NCI-H526 treated with DMSO at 0.1 percent for 48 hours (cell line): ENCODE measurements around the gene ACTC1.
"Not testable (repeated sequence)": the region's sequence is repeated elsewhere in the genome, so short reads cannot be mapped to it uniquely, and the experiment has no call there.

ENCODE experiments used
- DNase-seq: peaks from one replicate; lab custom pipeline; 2025; lab: John Stamatoyannopoulos, UW

ACTC1 gene

DNA sequence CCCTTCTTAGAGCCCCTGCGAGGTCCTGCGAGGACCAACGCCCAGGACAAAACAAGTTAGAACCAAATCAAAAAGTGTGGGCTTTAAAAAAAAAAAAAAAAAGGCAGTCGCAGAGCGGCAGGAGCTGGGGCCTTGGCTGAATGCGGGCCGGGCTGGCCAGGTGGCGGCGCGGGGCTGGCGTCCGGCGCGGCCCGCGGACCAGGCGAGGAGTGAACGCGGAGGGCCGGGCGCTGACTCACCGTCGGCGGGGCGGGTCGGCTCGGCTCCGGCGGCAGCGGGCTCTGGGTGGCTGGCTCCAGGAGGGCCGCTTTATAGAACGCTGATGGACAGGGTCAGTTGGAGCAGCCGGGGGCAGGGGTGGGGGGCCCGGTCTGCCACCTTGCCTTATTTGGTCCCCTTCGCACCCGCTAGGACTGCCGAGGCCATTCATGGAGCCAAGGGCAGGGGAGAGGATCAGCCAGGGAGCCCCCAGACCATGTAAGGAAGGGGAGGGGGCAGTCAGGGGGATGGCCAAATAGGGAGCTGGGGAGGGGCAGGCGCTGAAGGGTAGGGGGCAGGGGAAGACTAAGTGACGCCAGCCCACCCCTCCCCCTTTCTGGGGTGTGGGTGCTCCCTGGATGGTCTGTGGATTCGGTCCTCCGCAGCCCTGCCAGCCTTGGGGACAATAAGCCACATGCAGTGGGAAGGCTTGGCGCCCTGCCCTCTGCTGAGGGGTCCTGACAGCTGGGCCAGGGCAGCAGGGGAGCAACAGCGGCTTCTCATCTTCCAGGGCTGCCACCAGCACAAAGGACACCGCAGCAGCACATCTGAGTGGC, at the start of gene ACTC1:
TSS of gene ACTC1 (minus strand) at position 283 of the 815 bp plus-strand sequence. CDS start 741 bp downstream, outside the sequence.
- no peak for DNase-seq

GRCh38 chr15:34841262-34841725, 45.9 kb upstream of the ACTC1 start:
- no peak for DNase-seq

DNA sequence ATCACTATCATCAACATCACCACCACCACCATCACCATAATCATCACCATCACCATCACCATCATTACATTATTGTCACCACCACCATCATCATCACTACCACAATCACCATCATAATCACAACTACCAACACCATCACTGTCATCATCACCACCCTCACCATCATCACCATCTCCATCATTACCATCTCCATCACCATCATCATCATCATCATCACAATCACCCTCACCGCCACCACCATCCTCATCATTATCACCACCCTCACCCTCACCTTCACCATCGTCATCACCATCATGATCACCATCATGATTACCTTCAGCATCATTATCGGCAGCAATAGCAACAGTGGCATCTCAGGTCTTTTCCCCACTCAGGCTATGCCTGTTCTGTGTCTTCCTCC, 42.9 kb upstream of the ACTC1 start:
- DNase-seq = no peak

GRCh38 chr15:34837246-34838016, 42.1 kb upstream of the ACTC1 start:
- no peak for DNase-seq

DNA sequence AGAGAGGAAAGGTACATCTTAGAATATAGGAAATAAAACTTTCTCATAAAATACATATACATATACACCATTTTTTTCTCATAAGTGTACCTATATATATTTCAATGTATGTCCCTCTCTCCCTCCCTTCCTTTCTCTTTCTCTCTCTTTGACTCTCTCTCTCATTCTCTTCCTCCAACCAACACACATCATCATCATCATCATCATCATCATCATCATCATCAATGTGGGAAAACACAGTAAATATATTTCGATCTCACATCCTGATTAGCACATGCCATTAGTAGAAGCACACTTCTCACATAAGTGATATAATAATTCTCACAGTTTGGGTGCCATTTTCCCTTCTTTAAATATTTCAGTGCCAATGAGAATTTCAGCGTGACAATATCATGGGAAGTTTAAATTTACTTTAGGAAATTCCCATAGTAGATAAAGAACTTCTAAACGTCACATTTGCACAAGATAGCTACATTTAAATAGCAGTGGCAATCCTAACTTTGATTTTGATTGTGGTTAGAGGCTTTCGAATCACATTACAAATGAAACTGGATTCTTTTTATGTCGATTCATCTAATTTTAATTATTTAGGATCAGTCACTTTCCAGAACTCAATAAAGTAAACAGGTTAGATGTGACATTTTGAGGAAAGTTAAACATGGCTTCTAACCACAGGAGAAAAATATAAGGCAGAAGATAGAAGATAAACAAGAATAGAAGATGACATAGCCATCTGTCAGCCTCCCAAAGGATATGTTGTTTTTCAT, 33.0 kb upstream of the ACTC1 start:
- DNase-seq = no peak

DNA sequence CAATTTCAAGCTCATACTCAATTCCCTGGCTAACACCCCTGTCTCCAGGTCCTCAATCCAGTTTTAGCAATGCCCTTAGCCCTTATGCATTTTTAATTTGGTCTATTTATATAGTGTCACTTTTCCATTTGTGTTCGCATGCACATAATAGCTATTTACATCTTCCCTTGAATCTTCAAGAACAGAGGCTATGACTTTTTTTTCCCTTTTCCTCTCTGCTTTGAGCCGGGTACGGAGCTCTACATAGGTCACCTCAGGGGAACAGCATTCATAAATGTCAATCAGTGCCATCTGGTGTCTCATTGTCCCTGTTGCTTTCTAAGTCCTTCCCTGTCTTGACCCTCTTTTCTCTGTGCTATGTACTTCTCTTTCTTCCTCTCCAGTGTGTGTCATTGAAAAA, 26.5 kb upstream of the ACTC1 start:
- DNase-seq = no peak

- DNase-seq = no peak
Measured at GRCh38 chr15:34820110-34820509, 24.8 kb upstream of the ACTC1 start.

GRCh38 chr15:34818526-34818925, 23.2 kb upstream of the ACTC1 start:
- no peak for DNase-seq

DNA sequence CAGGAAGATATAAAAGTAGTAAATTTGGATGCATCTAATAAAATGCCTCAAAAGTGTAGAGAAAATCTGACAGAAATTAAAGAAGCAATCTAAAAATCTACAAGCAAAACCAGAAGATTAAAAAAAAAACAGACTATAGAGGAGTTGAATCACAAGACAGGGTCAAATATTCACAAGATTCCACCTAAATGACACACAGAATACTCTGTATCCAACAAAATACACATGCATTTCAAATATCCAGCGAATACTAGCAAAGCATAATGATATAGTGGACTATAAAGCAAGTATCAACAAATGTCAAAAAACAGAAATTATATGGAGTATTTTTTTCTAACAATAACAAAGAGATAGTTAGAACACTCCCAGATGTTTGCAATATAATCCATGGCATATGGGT, 20.5 kb upstream of the ACTC1 start:
- no peak for DNase-seq

DNA sequence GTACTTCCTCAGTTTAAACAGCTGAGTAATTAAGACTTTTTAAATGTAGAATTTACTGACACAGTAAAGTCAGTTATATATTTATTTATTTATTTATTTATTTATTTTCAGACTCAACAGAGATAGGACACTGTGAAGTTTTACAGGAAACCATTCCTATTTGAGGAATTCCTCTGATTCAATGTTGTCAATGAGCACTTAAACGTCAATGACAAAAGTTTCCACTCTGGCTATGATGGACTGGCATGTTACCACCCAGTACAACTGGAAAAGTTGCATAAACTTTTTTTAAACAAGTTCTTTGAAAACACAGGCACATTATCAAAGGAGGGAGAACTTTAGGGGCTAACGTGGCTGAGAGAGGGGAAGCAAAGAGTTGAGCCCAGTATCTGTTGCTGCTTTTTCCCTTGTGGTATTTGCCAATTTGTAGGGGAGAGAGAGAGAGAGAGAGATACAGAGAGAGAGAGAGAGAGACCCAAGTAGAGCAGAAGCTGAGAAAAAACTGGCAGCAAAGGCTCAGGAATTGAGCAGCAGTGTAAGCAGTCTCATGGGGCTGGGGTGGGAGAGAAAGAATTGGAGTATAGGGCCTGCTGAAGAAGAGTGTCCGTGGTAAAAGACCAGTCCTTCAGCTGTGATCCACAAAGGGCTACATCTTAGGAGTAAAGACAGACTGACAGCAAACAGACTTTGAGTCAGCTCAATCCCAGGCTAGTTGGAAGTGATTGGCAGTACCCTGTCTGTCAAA, 18.3 kb upstream of the ACTC1 start:
- no peak for DNase-seq

- not testable (repeated sequence) for DNase-seq
Measured at GRCh38 chr15:34812868-34813365, 17.6 kb upstream of the ACTC1 start.

DNA sequence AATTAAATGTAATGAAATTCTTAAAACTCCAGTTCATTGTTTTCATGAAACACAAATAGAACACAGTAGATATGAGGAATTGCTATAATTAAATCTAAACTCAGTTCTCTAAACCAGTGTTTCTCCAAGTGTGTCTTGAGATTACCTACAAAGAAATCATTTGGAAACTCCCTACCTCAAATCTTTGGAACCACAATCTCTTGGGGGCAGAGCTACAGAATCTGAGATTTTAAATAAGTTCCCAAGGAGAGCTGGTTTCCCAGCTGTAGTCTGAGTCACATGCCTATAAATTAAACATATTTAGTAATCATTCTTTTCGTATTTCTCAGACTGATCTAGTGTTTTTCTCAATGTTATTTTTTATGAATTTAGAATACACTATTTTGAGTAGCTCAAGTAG, 17.0 kb upstream of the ACTC1 start:
- no peak for DNase-seq

DNA sequence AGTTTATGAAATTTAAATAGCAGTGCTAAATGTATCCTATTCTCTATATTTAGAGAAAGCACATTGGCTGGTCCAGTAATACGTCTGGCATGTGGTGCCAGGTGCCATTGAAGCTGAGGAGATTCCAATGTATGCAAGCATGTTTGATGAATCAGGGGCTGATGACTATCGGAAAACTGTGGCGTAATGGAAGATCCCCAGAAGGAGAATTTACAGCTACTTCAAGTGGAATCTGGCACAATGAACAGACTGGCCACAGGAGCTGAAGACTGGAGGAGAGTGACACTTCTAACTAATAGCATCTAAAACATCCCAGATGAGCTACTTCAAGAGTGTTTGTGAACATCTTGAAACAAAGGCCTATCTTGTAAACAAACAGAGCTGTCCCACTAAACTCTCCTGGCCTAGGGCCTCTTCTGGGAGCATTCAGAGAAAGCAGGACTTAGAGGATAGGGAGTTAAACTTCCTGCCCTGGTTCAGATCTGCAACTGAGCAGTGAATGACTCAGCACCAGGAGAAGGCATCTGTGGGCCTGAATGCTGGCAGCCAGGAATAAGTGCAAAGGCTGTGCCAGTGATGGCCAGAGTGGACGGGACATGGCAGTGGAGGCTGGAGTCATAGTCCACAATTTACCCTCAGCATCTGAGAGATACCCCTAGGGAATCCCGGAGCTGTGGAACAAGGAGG, 15.2 kb upstream of the ACTC1 start:
- no peak for DNase-seq

GRCh38 chr15:34809186-34809585, 13.8 kb upstream of the ACTC1 start:
- no peak for DNase-seq

DNA sequence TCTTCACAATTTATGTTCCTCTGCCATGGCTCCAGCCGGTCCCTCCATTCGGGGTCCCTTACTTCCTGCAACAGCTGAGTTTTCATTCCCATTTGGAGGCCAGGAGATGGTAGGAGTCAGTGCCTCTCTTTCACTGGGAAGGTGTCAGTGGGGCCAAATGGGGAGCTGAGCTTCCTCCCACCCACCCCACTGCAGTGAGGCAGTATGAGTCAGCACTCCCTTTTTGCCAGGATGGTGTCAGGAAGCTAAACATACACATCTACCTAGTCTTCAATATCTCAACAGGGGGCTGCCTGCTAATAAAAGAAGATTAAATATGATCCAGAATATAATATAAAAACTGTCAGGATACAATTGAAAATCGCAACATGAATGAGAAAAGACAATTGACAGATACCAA, 12.7 kb upstream of the ACTC1 start:
- DNase-seq = no peak

- not testable (repeated sequence) for DNase-seq
Measured at GRCh38 chr15:34807241-34807640, 11.9 kb upstream of the ACTC1 start.

- DNase-seq = no peak
Measured at GRCh38 chr15:34804776-34805175, 9.4 kb upstream of the ACTC1 start.

DNA sequence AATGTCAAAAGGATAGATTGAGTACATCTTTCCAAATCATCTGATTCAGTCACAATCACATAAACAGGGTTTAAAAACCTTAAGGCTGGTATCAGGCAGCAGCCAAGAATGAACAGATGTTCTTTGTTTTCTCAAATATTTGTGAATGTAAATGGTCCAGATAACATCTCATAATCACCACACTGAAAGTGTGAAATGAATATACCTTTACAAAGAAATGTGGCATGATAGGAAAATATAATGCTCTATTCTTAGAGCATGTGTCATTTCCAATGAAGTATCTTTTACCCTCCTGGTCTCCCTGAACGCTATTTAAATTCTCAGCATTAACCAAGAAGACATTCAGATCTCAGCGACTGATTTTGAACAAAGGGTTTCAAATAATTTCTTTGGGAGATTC, 8.8 kb upstream of the ACTC1 start:
- DNase-seq = no peak

- DNase-seq = no peak
Measured at GRCh38 chr15:34802803-34803750, 7.7 kb upstream of the ACTC1 start.

- DNase-seq = no peak
Measured at GRCh38 chr15:34802371-34802770, 7.0 kb upstream of the ACTC1 start.
